Trophoblast cell (in vitro differentiated cells and primary cell): Measurements from ENCODE around the gene TUBB1.

Experiments
- DNase-seq, 2 donors: peaks; one replicate each; pipeline ENCODE4 v3.0.0-alpha.2; 2016
- H2AFZ ChIP-seq: 2 replicates; pipeline ENCODE4 v1.6.1; 2013; ENCODE audit warnings: low read length, moderate library complexity, mild to moderate bottlenecking; ENCODE audit not compliant: insufficient read depth, poor library complexity
- H2AK5ac ChIP-seq: 2 replicates; pipeline ENCODE4 v1.6.1; 2013; ENCODE audit warnings: mild to moderate bottlenecking, low read length
- H2BK120ac ChIP-seq: 2 replicates; pipeline ENCODE4 v1.6.1; 2013; ENCODE audit warnings: low read length, mild to moderate bottlenecking, moderate library complexity; ENCODE audit not compliant: insufficient read depth, poor library complexity
- H2BK12ac ChIP-seq: 2 replicates; pipeline ENCODE4 v1.6.1; 2013; ENCODE audit warnings: mild to moderate bottlenecking, low read length, moderate library complexity
- H2BK5ac ChIP-seq: 2 replicates; pipeline ENCODE4 v1.6.1; 2013; ENCODE audit warnings: low read length, low read depth, moderate library complexity, mild to moderate bottlenecking; ENCODE audit not compliant: poor library complexity
- H3K14ac ChIP-seq: 2 replicates; pipeline ENCODE4 v1.6.1; 2013; ENCODE audit warnings: mild to moderate bottlenecking, low read length
- H3K18ac ChIP-seq: 2 replicates; pipeline ENCODE4 v1.6.1; 2013; ENCODE audit warnings: mild to moderate bottlenecking, low read length
- H3K23ac ChIP-seq: 2 replicates; pipeline ENCODE4 v1.6.1; 2013; ENCODE audit warnings: low read length
- H3K27ac ChIP-seq: 2 replicates; pipeline ENCODE4 v1.5.1; 2013; ENCODE audit warnings: low read depth, mild to moderate bottlenecking, inconsistent platforms, low read length, moderate library complexity
- H3K27me3 ChIP-seq: 2 replicates; pipeline ENCODE4 v1.6.1; 2013; ENCODE audit warnings: inconsistent platforms, mild to moderate bottlenecking, low read length, moderate library complexity; ENCODE audit not compliant: insufficient read depth
- H3K36me3 ChIP-seq, 2 experiments: 1 replicate in 1 of 2; 2 replicates in 1 of 2; pipeline ENCODE4 v1.6.1; 2013; ENCODE audit warnings: low read length in 2 of 2, mild to moderate bottlenecking in 2 of 2, moderate library complexity in 1 of 2; ENCODE audit not compliant: insufficient read depth in 2 of 2, control insufficient read depth in 1 of 2
- H3K4ac ChIP-seq: 2 replicates; pipeline ENCODE4 v1.6.1; 2013; ENCODE audit warnings: low read depth, mild to moderate bottlenecking, low read length, moderate library complexity
- H3K4me1 ChIP-seq, 2 experiments: 1 replicate in 1 of 2; 2 replicates in 1 of 2; pipeline ENCODE4 v1.6.1; 2013; ENCODE audit warnings: low read length in 2 of 2, mild to moderate bottlenecking in 2 of 2, moderate library complexity in 1 of 2; ENCODE audit not compliant: insufficient read depth in 2 of 2, control insufficient read depth in 1 of 2
- H3K4me2 ChIP-seq: 2 replicates; pipeline ENCODE4 v1.6.1; 2013; ENCODE audit warnings: inconsistent platforms, mild to moderate bottlenecking, low read length, moderate library complexity
- H3K4me3 ChIP-seq: 2 replicates; pipeline ENCODE4 v1.5.1; 2013; ENCODE audit warnings: mild to moderate bottlenecking, low read depth, low read length, inconsistent platforms
- H3K79me1 ChIP-seq: one replicate; pipeline ENCODE4 v1.6.1; 2013; ENCODE audit warnings: low read length
- H3K79me2 ChIP-seq: 2 replicates; pipeline ENCODE4 v1.6.1; 2013; ENCODE audit warnings: low read length, mild to moderate bottlenecking; ENCODE audit not compliant: control insufficient read depth, insufficient read depth, poor library complexity
- H3K9ac ChIP-seq: 2 replicates; pipeline ENCODE4 v1.6.1; 2013; ENCODE audit warnings: mild to moderate bottlenecking, low read length
- H3K9me3 ChIP-seq: 2 replicates; pipeline ENCODE4 v1.6.1; 2013; ENCODE audit warnings: low read depth, mild to moderate bottlenecking, control low read depth, inconsistent platforms, low read length; ENCODE audit not compliant: insufficient read depth
- H4K12ac ChIP-seq: 2 replicates; pipeline ENCODE4 v1.6.1; 2013; ENCODE audit warnings: low read depth, mild to moderate bottlenecking, low read length, moderate library complexity
- H4K8ac ChIP-seq: 2 replicates; pipeline ENCODE4 v1.6.1; 2013; ENCODE audit warnings: low read depth, mild to moderate bottlenecking, low read length, moderate library complexity
- H4K91ac ChIP-seq: one replicate; pipeline ENCODE4 v1.6.1; 2013; ENCODE audit warnings: low read depth, mild to moderate bottlenecking, low read length, moderate library complexity
- WGBS: extraction: QIAGEN DNeasy Blood & Tissue Kit; methylation state at CpG from one replicate; pipeline ENCODE4 v1.1.7; 2013; ENCODE audit warnings: missing lambda C conversion rate; ENCODE audit not compliant: insufficient read length, insufficient coverage; ENCODE audit errors: extremely low coverage; 5-methylcytosine and 5-hydroxymethylcytosine counted together

TUBB1 gene

DNA sequence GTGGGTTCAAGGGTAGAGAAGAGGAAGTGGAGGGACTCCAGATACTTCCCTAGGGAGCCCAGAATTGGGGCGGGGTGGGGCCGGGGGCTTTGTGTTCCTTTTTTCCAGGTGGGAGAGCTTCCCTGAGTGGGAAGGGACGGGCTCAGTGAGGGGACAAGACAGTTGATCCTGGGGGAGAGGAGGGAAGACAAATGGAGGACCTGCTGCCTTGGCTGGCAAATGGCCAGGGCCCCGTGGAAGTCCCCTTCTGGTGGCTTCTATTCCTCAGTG lies 14.8 kb upstream of the TUBB1 start:
- H3K9ac ChIP-seq: no peak overlapping the region

DNA sequence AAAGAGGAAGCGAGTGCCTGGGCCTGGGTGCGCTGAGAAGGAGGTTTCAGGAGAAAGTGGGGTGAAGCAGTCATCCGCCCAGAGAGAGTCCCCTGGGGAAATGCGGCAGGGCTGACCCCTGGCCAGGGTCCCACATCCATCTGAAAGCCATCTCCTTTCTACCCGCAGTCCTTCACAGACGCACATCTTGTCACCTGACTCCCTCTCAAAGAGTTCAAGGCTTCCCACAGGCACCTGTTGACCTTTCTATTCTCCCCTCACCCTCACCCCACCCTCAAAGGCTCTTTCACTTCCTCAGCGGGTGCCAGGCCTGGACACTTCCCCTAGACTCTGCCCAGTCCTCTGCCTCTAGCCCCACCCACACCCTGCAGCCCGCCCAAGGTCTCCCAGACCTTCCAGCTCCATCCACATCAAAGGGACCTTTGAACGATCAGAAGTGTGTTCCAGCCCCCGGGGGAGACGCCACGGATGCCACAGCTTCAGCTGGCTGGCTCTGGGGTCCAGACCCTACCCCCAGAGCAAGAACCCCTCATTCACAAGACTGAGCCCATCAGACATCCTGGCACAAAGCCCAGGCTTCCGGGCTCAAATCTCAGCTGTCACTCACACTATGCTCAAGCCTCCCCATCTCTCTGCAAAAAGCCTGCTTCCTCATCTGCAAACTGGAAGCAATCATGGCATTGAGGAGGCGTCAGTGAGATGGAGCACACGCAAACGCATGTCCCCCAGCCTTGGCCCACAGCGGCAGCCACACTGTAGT lies 14.3 kb upstream of the TUBB1 start:
- Histone ChIP-seq H3K27me3 (no peaks in the 10 kb centered on the region), H3K79me2 (peaks cover 7% of the 10 kb centered on the region), H3K4me2 (no peak overlapping the region), H2BK120ac (no peak overlapping the region), H4K8ac (no peak overlapping the region), H3K4ac (no peak overlapping the region), H3K27ac (no peak overlapping the region), H3K14ac (no peak overlapping the region), H3K4me3 (no peak overlapping the region), H3K4me1 (peaks cover 14 to 19% of the 10 kb centered on the region in 2 experiments), H3K23ac (no peak overlapping the region), H2BK12ac (no peak overlapping the region), H3K18ac (no peak overlapping the region), H3K36me3 (peaks cover 10 to 12% of the 10 kb centered on the region in 2 experiments), H4K12ac (no peak overlapping the region), H3K9ac (no peak overlapping the region), H4K91ac (no peak overlapping the region), H2AK5ac (no peak overlapping the region), H3K9me3 (no peaks in the 10 kb centered on the region), H2AFZ (no peak overlapping the region), H3K79me1 (peaks cover 14% of the 10 kb centered on the region), H2BK5ac (no peak overlapping the region)
- no CpG with 5 or more reads among the region's 17 CpGs for WGBS
- DNase-seq: peak in 1 of 2 donors; percentile 20

More for the DNA sequence above, 14.8 kb upstream of the TUBB1 start:
- Histone ChIP-seq H4K12ac (no peak overlapping the region), H4K91ac (no peak overlapping the region), H3K14ac (no peak overlapping the region), H3K9me3 (no peaks in the 10 kb centered on the region), H3K79me2 (peaks cover 7% of the 10 kb centered on the region), H3K27ac (no peak overlapping the region), H3K36me3 (peaks cover 12 to 13% of the 10 kb centered on the region in 2 experiments), H3K79me1 (peaks cover 12% of the 10 kb centered on the region), H2BK5ac (no peak overlapping the region), H3K23ac (no peak overlapping the region), H3K4ac (no peak overlapping the region), H3K4me3 (no peak overlapping the region), H2AFZ (no peak overlapping the region), H2BK120ac (no peak overlapping the region), H3K27me3 (no peaks in the 10 kb centered on the region), H3K4me2 (no peak overlapping the region), H3K4me1 (peaks cover 12 to 16% of the 10 kb centered on the region in 2 experiments), H4K8ac (no peak overlapping the region), H2AK5ac (no peak overlapping the region), H3K18ac (no peak overlapping the region), H2BK12ac (no peak overlapping the region)
- DNase-seq: peak in 1 of 2 donors; percentile 30
- no CpG with 5 or more reads among the region's 4 CpGs for WGBS

DNA sequence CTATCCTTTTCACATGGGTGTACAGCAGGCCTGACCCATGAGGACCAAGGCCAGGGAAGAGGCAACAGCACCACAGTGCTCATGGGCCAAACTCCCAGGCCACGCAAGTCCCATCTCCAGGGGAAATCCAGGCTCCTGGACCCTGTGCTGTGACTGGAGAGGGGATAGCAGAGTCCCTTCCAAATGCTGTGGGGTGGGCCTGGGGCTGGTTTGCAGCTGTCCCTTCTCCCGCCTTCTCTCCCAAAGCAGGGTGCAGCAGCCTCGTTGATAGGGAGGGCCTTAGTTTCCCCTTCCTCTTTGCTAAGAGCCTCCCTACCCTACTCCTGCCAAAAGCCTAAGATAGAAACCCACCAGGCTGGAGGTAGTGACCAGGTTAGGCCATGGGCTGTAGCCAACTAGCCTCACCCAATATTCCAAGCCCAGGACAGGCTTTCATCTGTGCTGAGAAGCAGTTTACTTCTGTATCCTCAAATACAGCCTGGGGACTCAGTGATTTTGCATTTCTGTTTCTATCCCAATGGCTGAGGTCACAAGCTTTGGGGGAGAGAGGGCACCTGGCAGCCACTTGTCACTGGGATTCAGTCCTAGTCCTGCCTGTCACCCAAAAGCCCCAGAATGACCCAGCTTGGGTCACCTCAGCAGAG lies 13.6 kb upstream of the TUBB1 start:
- Histone ChIP-seq H3K9ac (no peak overlapping the region), H3K9me3 (no peaks in the 10 kb centered on the region), H3K4me1 (peaks cover 20 to 26% of the 10 kb centered on the region in 2 experiments), H3K27ac (no peak overlapping the region), H2BK12ac (no peak overlapping the region), H4K91ac (no peak overlapping the region), H3K4me3 (no peak overlapping the region), H4K12ac (no peak overlapping the region), H3K79me2 (peaks cover 7% of the 10 kb centered on the region), H3K18ac (no peak overlapping the region), H3K79me1 (peaks cover 20% of the 10 kb centered on the region), H3K4me2 (peak overlapping the region; percentile 80), H2BK5ac (no peak overlapping the region), H4K8ac (no peak overlapping the region), H3K23ac (no peak overlapping the region), H3K4ac (no peak overlapping the region), H2AK5ac (no peak overlapping the region), H2AFZ (no peak overlapping the region), H3K14ac (no peak overlapping the region), H2BK120ac (no peak overlapping the region), H3K27me3 (no peaks in the 10 kb centered on the region), H3K36me3 (peaks cover 8 to 10% of the 10 kb centered on the region in 2 experiments)
- WGBS: no CpG with 5 or more reads among the region's 3 CpGs
- DNase-seq: no peak

DNA sequence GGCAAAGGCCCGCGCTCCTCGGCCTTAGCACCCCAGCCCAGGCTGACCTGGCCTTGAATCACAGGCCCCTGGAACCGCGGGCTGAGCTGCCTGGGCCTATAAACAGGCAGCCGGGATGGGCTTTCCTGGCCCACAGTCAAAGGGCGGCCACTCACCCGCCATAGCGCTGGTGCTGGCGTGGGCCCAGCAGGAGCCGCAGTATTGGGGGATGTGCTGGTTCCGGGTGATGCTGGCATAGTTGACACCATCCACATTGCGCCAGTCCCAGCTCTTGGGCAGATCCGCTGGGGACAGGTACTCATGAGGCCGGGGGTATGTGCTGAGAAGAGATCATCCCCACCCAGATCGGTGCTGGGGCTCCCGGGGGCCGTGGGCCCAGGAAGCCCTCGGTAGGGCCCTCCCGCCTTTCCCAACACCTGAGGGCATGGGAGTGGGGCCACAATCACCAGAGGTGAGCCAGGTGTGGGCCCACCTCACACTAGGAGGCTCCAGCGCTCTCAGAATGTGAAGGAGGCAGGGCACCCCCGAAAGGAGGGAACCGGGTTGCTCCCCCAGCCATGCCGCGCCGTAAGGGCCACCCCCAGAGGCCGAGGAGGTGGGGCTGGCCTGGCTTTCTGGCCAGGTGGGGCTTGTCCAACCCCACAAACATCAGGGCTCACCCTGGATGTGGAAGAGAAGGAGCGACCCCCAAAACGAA lies 12.9 kb upstream of the TUBB1 start:
- peak overlapping the region; percentile 57 for H2AFZ ChIP-seq
- peak overlapping the region; percentile 60 for H2BK5ac ChIP-seq

More for the DNA sequence above, 12.9 kb upstream of the TUBB1 start:
- Histone ChIP-seq H4K91ac (peak overlapping the region; percentile 93), H2BK120ac (peak overlapping the region; percentile 91), H3K36me3 (peaks cover 5 to 6% of the 10 kb centered on the region in 2 experiments), H3K4me2 (peak overlapping the region; percentile 80), H3K27ac (no peak overlapping the region), H4K12ac (peak overlapping the region; percentile 81), H2BK12ac (peak overlapping the region; percentile 62), H3K18ac (peak overlapping the region; percentile 88), H3K79me1 (peaks cover 22% of the 10 kb centered on the region), H3K23ac (no peak overlapping the region), H3K4ac (peak overlapping the region; percentile 78), H3K4me3 (peak overlapping the region; percentile 70), H3K9ac (no peak overlapping the region), H2AK5ac (peak overlapping the region; percentile 64), H3K27me3 (no peaks in the 10 kb centered on the region), H4K8ac (peak overlapping the region; percentile 94), H3K9me3 (no peaks in the 10 kb centered on the region), H3K79me2 (peaks cover 7% of the 10 kb centered on the region), H3K4me1 (peaks cover 26 to 30% of the 10 kb centered on the region in 2 experiments), H3K14ac (peak overlapping the region; percentile 92)
- no peak for DNase-seq
- no CpG with 5 or more reads among the region's 29 CpGs for WGBS
